H9 (cell line): ENCODE results near the gene SMARCD3. TPM values are rescaled to one million over a fixed set of nuclear protein-coding genes. Genes with fewer than 3 reads are reported as not detected.

Source experiments
- DNase-seq: peaks from one replicate; pipeline ENCODE4 v3.0.0-alpha.2; 2017
- H2AFZ ChIP-seq: one replicate; pipeline ENCODE4 v1.6.1; 2013; ENCODE audit warnings: mild to moderate bottlenecking, low read length, control low read depth, moderate library complexity
- H2AK5ac ChIP-seq: 2 replicates; pipeline ENCODE4 v1.6.1; 2013; ENCODE audit warnings: low read length, control low read depth, mixed read lengths; ENCODE audit not compliant: insufficient read length
- H2BK120ac ChIP-seq: one replicate; pipeline ENCODE4 v1.6.1; 2013; ENCODE audit warnings: low read depth, mild to moderate bottlenecking, low read length, control low read depth, inconsistent platforms; ENCODE audit not compliant: poor library complexity, severe bottlenecking
- H2BK12ac ChIP-seq: 2 replicates; pipeline ENCODE4 v1.6.1; 2013; ENCODE audit warnings: low read length, control low read depth, mixed read lengths, low read depth; ENCODE audit not compliant: insufficient read length
- H2BK15ac ChIP-seq: 2 replicates; pipeline ENCODE4 v1.6.1; 2013; ENCODE audit warnings: low read depth, low read length, control low read depth
- H2BK20ac ChIP-seq: one replicate; pipeline ENCODE4 v1.6.1; 2013; ENCODE audit warnings: low read depth, mild to moderate bottlenecking, low read length, control low read depth, inconsistent platforms; ENCODE audit not compliant: poor library complexity, severe bottlenecking
- H2BK5ac ChIP-seq: 2 replicates; pipeline ENCODE4 v1.6.1; 2013; ENCODE audit warnings: low read length, control low read depth, mixed read lengths; ENCODE audit not compliant: insufficient read length
- H3K14ac ChIP-seq: 2 replicates; pipeline ENCODE4 v1.6.1; 2013; ENCODE audit warnings: low read length, control low read depth; ENCODE audit not compliant: insufficient read depth
- H3K18ac ChIP-seq: 2 replicates; pipeline ENCODE4 v1.6.1; 2013; ENCODE audit warnings: low read depth, mild to moderate bottlenecking, mixed read lengths, low read length, control low read depth; ENCODE audit not compliant: insufficient read length
- H3K23ac ChIP-seq: 2 replicates; pipeline ENCODE4 v1.6.1; 2013; ENCODE audit warnings: low read length, control low read depth, mixed read lengths, low read depth; ENCODE audit not compliant: insufficient read length
- H3K23me2 ChIP-seq: 2 replicates; pipeline ENCODE4 v1.6.1; 2013; ENCODE audit warnings: low read depth, mild to moderate bottlenecking, mixed read lengths, low read length, control low read depth; ENCODE audit not compliant: insufficient read length, poor library complexity, severe bottlenecking
- H3K27ac ChIP-seq: 2 replicates; pipeline ENCODE4 v1.5.1; 2013; ENCODE audit warnings: low read length, control low read depth, mixed read lengths, low read depth; ENCODE audit not compliant: insufficient read length
- H3K27me3 ChIP-seq: 2 replicates; pipeline ENCODE4 v1.6.1; 2013; ENCODE audit warnings: low read length, control low read depth, inconsistent platforms; ENCODE audit not compliant: insufficient read depth
- H3K4ac ChIP-seq: 2 replicates; pipeline ENCODE4 v1.6.1; 2013; ENCODE audit warnings: low read depth, mild to moderate bottlenecking, control low read depth, inconsistent platforms, low read length, moderate library complexity
- H3K4me1 ChIP-seq: 2 replicates; pipeline ENCODE4 v1.6.1; 2013; ENCODE audit warnings: low read length, control low read depth, inconsistent platforms; ENCODE audit not compliant: insufficient read depth
- H3K4me2 ChIP-seq: 2 replicates; pipeline ENCODE4 v1.6.1; 2013; ENCODE audit warnings: low read length, control low read depth, mixed read lengths; ENCODE audit not compliant: insufficient read length, insufficient read depth
- H3K56ac ChIP-seq: 2 replicates; pipeline ENCODE4 v1.6.1; 2013; ENCODE audit warnings: low read depth, mild to moderate bottlenecking, mixed read lengths, low read length, control low read depth; ENCODE audit not compliant: insufficient read length
- H3K79me1 ChIP-seq: 2 replicates; pipeline ENCODE4 v1.6.1; 2013; ENCODE audit warnings: low read depth, mild to moderate bottlenecking, moderate library complexity, low read length, control low read depth, inconsistent platforms; ENCODE audit not compliant: insufficient read depth, poor library complexity, severe bottlenecking
- H3K79me2 ChIP-seq: 2 replicates; pipeline ENCODE4 v1.6.1; 2013; ENCODE audit warnings: low read length, control low read depth, inconsistent platforms; ENCODE audit not compliant: insufficient read depth
- H3K9ac ChIP-seq: 2 replicates; pipeline ENCODE4 v1.6.1; 2013; ENCODE audit warnings: low read length, control low read depth, mixed read lengths; ENCODE audit not compliant: insufficient read length; ENCODE audit errors: extremely low read depth
- H3K9me3 ChIP-seq: one replicate; pipeline ENCODE4 v1.6.1; 2013; ENCODE audit warnings: low read depth, low read length, inconsistent platforms; ENCODE audit not compliant: control insufficient read depth
- H3T11ph ChIP-seq: one replicate; pipeline ENCODE4 v1.6.1; 2013; ENCODE audit warnings: mild to moderate bottlenecking, low read length, control low read depth, inconsistent platforms
- H4K20me1 ChIP-seq: one replicate; pipeline ENCODE4 v1.6.1; 2013; ENCODE audit not compliant: control insufficient read depth, insufficient read length, insufficient read depth
- H4K5ac ChIP-seq: 2 replicates; pipeline ENCODE4 v1.6.1; 2013; ENCODE audit warnings: low read depth, mild to moderate bottlenecking, mixed read lengths, low read length, control low read depth; ENCODE audit not compliant: insufficient read length
- H4K8ac ChIP-seq: replicated peaks from 2 replicates; pipeline ENCODE4 v1.6.1; 2013; ENCODE audit warnings: low read length, control low read depth, mixed read lengths, low read depth; ENCODE audit not compliant: insufficient read length
- H4K91ac ChIP-seq: 2 replicates; pipeline ENCODE4 v1.6.1; 2013; ENCODE audit warnings: low read depth, mild to moderate bottlenecking, moderate library complexity, mixed read lengths, low read length, control low read depth; ENCODE audit not compliant: insufficient read length
- H3K27ac Mint-ChIP-seq, 3 experiments: 2 replicates in 2 of 3; 3 replicates in 1 of 3; pipeline ENCODE4 v1.8.0; 2020 to 2021; ENCODE audit warnings: mixed read lengths in 3 of 3, mild to moderate bottlenecking in 1 of 3, moderate library complexity in 1 of 3
- H3K27me3 Mint-ChIP-seq: 2 replicates; pipeline ENCODE4 v1.8.0; 2021; ENCODE audit warnings: low read depth, mild to moderate bottlenecking, moderate library complexity, mixed read lengths
- H3K36me3 Mint-ChIP-seq, 3 experiments: 2 replicates in 2 of 3; 3 replicates in 1 of 3; pipeline ENCODE4 v1.8.0; 2020 to 2021; ENCODE audit warnings: low read depth in 3 of 3, mixed read lengths in 3 of 3; ENCODE audit not compliant: insufficient read depth in 1 of 3
- H3K4me1 Mint-ChIP-seq, 2 experiments: 2 replicates each; pipeline ENCODE4 v1.8.0; 2020; ENCODE audit warnings: mixed read lengths in 2 of 2
- H3K4me3 Mint-ChIP-seq, 2 experiments: 2 replicates in 1 of 2; 3 replicates in 1 of 2; pipeline ENCODE4 v1.8.0; 2020 to 2021; ENCODE audit warnings: mild to moderate bottlenecking in 2 of 2, mixed read lengths in 2 of 2, moderate library complexity in 1 of 2
- H3K9me3 Mint-ChIP-seq, 2 experiments: 2 replicates in 1 of 2; 3 replicates in 1 of 2; pipeline ENCODE4 v1.8.0; 2020; ENCODE audit warnings: mild to moderate bottlenecking in 2 of 2, mixed read lengths in 2 of 2, moderate library complexity in 1 of 2
- WGBS: extraction: QIAGEN DNeasy Blood & Tissue Kit; methylation state at CpG from one replicate; pipeline ENCODE4 v1.1.7; 2013; ENCODE audit warnings: missing lambda C conversion rate, low lambda C conversion rate, mixed read lengths; ENCODE audit not compliant: insufficient read length; ENCODE audit errors: extremely low coverage; 5-methylcytosine and 5-hydroxymethylcytosine counted together
- total RNA-seq: library from RNA; stranded (reverse); gene quantifications from 2 replicates; pipeline ENCODE4 v1.2.1, GENCODE V29; 2021
- TF ChIP-seq, protein P1 (sequence below): fragments of 200-600 bp; sonication (generic); conservative IDR thresholded peaks from 3 replicates; pipeline ENCODE4 v1.8.0; 2021; ENCODE audit warnings: antibody characterized with exemption, mild to moderate bottlenecking

SMARCD3 gene
- total RNA-seq, 1 experiment from 2014 or later: 5.0 TPM

DNA sequence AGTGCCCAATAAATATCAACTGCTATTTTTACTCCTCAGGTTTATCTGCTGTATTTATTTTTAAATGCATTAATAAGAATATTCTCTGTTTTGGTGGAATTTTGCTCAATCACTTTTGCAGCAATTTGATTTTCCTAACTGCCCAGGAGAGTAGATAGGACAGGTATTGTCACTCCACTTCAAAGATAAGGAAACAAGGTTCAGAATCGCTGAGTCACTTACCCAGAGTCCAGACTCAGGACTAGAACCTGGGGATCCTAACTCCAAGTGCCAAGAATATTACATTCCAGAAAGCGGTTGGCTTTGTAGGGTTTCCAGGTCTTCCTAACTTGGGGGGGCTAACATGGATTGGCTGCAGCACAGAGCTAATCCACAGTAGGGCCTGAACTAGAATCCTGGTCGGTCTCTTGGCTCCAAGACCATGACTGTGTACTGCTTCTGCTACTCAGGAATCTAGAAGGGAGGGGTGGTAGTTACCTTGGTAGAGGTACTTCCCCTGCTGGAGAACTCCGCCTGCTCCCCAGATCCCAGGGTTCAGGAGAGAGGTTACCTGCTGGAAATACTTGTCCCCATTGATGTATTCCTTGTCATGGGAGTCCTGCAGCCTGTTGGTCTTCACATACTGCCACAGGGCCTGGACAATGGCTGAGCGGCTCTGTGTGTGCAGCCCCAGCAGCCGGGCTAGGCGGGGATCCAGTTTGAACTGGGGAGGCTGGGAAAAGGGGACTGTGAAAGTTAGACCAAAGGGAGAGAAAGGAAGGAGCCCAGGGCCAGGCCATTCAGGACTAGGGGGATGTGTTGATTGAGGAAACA is 7.3 kb downstream of the SMARCD3 start:
- Histone ChIP-seq H3K9ac (no peak overlapping the region), H2BK12ac (no peak overlapping the region), H3K4me1 (no peaks in the 10 kb centered on the region), H2AK5ac (no peak overlapping the region), H3K9me3 (no peaks in the 10 kb centered on the region), H3K79me1 (no peaks in the 10 kb centered on the region), H2BK120ac (no peak overlapping the region), H3K27ac (no peak overlapping the region), H2AFZ (no peak overlapping the region), H2BK15ac (no peak overlapping the region), H2BK20ac (no peak overlapping the region), H4K5ac (no peak overlapping the region), H4K91ac (no peak overlapping the region), H3K23ac (no peak overlapping the region), H3K4me2 (no peak overlapping the region), H3K18ac (no peak overlapping the region), H4K20me1 (no peaks in the 10 kb centered on the region), H3K4ac (no peak overlapping the region), H3K79me2 (no peaks in the 10 kb centered on the region), H3K27me3 (no peaks in the 10 kb centered on the region; the same call in 1 of the 2 replicates), H3K23me2 (no peaks in the 10 kb centered on the region), H3T11ph (no peak overlapping the region), H2BK5ac (no peak overlapping the region), H3K56ac (no peak overlapping the region), H3K14ac (no peak overlapping the region; the same call in 1 of the 2 replicates), H4K8ac (no peak overlapping the region)
- Mint-ChIP-seq H3K36me3 (peaks cover 2 to 15% (median 10%) of the 10 kb centered on the region in 3 experiments; a peak in 6 of 7 replicates), H3K9me3 (no peaks in the 10 kb centered on the region; a peak in 1 of 5 replicates), H3K4me3 (no peak overlapping the region), H3K27me3 (peaks cover 25% of the 10 kb centered on the region), H3K4me1 (peaks cover 22 to 28% of the 10 kb centered on the region in 2 experiments), H3K27ac (peak overlapping the region in 2 of 3 experiments; percentile 47 to 53; a peak in 3 of 7 replicates)
- no CpG with 5 or more reads among the region's 7 CpGs for WGBS
- no peak for DNase-seq
- TF ChIP-seq, protein P1, sequence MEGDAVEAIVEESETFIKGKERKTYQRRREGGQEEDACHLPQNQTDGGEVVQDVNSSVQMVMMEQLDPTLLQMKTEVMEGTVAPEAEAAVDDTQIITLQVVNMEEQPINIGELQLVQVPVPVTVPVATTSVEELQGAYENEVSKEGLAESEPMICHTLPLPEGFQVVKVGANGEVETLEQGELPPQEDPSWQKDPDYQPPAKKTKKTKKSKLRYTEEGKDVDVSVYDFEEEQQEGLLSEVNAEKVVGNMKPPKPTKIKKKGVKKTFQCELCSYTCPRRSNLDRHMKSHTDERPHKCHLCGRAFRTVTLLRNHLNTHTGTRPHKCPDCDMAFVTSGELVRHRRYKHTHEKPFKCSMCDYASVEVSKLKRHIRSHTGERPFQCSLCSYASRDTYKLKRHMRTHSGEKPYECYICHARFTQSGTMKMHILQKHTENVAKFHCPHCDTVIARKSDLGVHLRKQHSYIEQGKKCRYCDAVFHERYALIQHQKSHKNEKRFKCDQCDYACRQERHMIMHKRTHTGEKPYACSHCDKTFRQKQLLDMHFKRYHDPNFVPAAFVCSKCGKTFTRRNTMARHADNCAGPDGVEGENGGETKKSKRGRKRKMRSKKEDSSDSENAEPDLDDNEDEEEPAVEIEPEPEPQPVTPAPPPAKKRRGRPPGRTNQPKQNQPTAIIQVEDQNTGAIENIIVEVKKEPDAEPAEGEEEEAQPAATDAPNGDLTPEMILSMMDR: no peak
